ENCODE measurements around the gene EIF5B.

EIF5B gene

GRCh38 chr2:99433340-99433739 lies 96.2 kb downstream of the EIF5B start:
- H3K27ac ChIP-seq (ENCODE audit: low read depth, low read length, poor library complexity, severe bottlenecking) = no peak overlapping the region
- H3K9ac ChIP-seq (ENCODE audit: low read length) = no peak overlapping the region
- no peak overlapping the region for H2AFZ ChIP-seq (ENCODE audit: low read length)
- peaks cover 4% of the 10 kb centered on the region for H3K4me1 ChIP-seq (ENCODE audit: insufficient read depth, low read length, severe bottlenecking)
- no peaks in the 10 kb centered on the region for H3F3A ChIP-seq (ENCODE audit: insufficient read depth, low read length)
- peaks cover 67% of the 10 kb centered on the region for H3K36me3 ChIP-seq (ENCODE audit: insufficient read depth, low read length)
- H3K4me3 ChIP-seq (ENCODE audit: low read depth, low read length, poor library complexity, severe bottlenecking) = no peak overlapping the region
- no peaks in the 10 kb centered on the region for H3K9me3 ChIP-seq (ENCODE audit: low read length)
- no peak overlapping the region for H3K4me2 ChIP-seq (ENCODE audit: low read length)
- TF ChIP-seq CTCF (IDR thresholded peaks at IDR 0.05; ENCODE audit: low read length) (no peak), EZH2 (IDR thresholded peaks at IDR 0.05; ENCODE audit: borderline replicate concordance, low read length) (no peak)
- H3K9me2 ChIP-seq (ENCODE audit: low read depth, low read length) = no peaks in the 10 kb centered on the region
- H3K79me2 ChIP-seq (ENCODE audit: insufficient read depth, low read length) = no peaks in the 10 kb centered on the region
- H4K20me1 ChIP-seq (ENCODE audit: insufficient read depth, low read length) = no peaks in the 10 kb centered on the region
- no peaks in the 10 kb centered on the region for H3K27me3 ChIP-seq (ENCODE audit: insufficient read depth, low read length)

DNA sequence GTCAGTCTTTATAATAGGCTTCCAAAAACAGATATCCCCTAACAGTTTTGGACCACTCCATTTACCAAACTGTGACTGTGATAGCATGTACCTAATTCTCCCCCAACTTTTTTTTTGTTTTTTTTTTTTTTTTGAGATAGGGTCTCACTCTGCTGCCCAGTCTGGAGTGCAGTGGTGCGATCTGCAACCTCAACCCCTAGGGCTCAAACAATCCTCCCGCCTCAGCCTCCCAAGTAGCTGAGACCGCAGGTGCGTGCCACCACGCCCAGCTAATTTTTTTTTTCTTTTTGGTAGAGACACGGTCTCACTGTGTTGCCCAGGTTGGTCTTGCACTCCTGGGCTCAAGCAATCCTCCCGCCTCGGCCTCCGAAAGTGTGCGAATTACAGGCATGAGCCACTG lies 99.7 kb downstream of the EIF5B start:
- Histone ChIP-seq H3K9ac (ENCODE audit: low read length) (no peak overlapping the region), H3K79me2 (ENCODE audit: insufficient read depth, low read length) (no peaks in the 10 kb centered on the region), H2AFZ (ENCODE audit: low read length) (no peak overlapping the region), H3K4me1 (ENCODE audit: insufficient read depth, low read length, severe bottlenecking) (no peaks in the 10 kb centered on the region), H3K9me3 (ENCODE audit: low read length) (no peaks in the 10 kb centered on the region), H3K4me2 (ENCODE audit: low read length) (no peak overlapping the region), H4K20me1 (ENCODE audit: insufficient read depth, low read length) (no peaks in the 10 kb centered on the region), H3K27me3 (ENCODE audit: insufficient read depth, low read length) (no peaks in the 10 kb centered on the region), H3K27ac (ENCODE audit: low read depth, low read length, poor library complexity, severe bottlenecking) (no peak overlapping the region), H3K4me3 (ENCODE audit: low read depth, low read length, poor library complexity, severe bottlenecking) (no peak overlapping the region), H3K9me2 (ENCODE audit: low read depth, low read length) (no peaks in the 10 kb centered on the region), H3K36me3 (ENCODE audit: insufficient read depth, low read length) (peaks cover 67% of the 10 kb centered on the region), H3F3A (ENCODE audit: insufficient read depth, low read length) (no peaks in the 10 kb centered on the region)
- TF ChIP-seq EZH2 (IDR thresholded peaks at IDR 0.05; ENCODE audit: borderline replicate concordance, low read length) = no peak
- no peak for TF ChIP-seq CTCF (IDR thresholded peaks at IDR 0.05; ENCODE audit: low read length)

DNA sequence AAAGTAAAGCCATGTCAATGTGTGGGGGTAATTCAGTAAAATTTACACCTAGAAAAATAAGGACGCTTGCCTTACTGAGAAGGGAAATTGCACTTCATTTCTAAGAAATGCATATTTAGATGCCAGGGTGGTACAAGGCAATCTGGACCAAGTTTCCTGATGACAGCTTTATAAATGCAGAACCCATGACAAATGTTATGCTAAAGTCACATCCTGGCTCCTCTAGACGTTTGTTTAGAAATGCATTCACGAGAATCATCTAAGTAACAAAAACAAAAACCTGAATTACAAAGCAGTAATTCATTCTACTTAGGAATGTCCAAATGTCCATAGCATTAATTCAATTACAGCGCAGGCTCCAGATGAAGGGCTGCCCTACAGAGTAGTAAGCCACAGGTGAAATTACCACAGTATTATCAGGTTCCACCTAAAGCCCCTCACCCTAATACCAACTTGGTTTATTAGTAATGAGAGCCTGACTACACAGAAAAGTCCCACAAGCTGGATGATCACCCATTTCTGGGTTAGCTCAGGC lies 102.8 kb downstream of the EIF5B start:
- Histone ChIP-seq H3K4me1 (ENCODE audit: insufficient read depth, low read length, severe bottlenecking) (no peaks in the 10 kb centered on the region), H3K27ac (ENCODE audit: low read depth, low read length, poor library complexity, severe bottlenecking) (no peak overlapping the region), H3K4me2 (ENCODE audit: low read length) (no peak overlapping the region), H3K9ac (ENCODE audit: low read length) (no peak overlapping the region), H3K27me3 (ENCODE audit: insufficient read depth, low read length) (no peaks in the 10 kb centered on the region), H3K9me3 (ENCODE audit: low read length) (no peaks in the 10 kb centered on the region), H4K20me1 (ENCODE audit: insufficient read depth, low read length) (no peaks in the 10 kb centered on the region), H3F3A (ENCODE audit: insufficient read depth, low read length) (no peaks in the 10 kb centered on the region), H3K9me2 (ENCODE audit: low read depth, low read length) (no peaks in the 10 kb centered on the region), H3K4me3 (ENCODE audit: low read depth, low read length, poor library complexity, severe bottlenecking) (no peak overlapping the region), H3K79me2 (ENCODE audit: insufficient read depth, low read length) (no peaks in the 10 kb centered on the region), H3K36me3 (ENCODE audit: insufficient read depth, low read length) (peaks cover 54% of the 10 kb centered on the region), H2AFZ (ENCODE audit: low read length) (no peak overlapping the region)
- TF ChIP-seq EZH2 (IDR thresholded peaks at IDR 0.05; ENCODE audit: borderline replicate concordance, low read length) (no peak), CTCF (IDR thresholded peaks at IDR 0.05; ENCODE audit: low read length) (no peak)
